Testis (tissue), 2 donors: ENCODE measurements around the gene NUP153.

Experiments used
- CTCF ChIP-seq, 3 experiments: fragments of 450-650 bp in 2 of 3; fragments of 200-600 bp in 1 of 3; sonication (generic) in 1 of 3; IDR thresholded peaks; one replicate each; pipeline ENCODE4 v1.5.1; 2016 to 2019; ENCODE audit warnings: antibody characterized with exemption in 3 of 3, mild to moderate bottlenecking in 2 of 3, moderate library complexity in 1 of 3
- POLR2A ChIP-seq: fragments of 450-650 bp; IDR thresholded peaks from one replicate; pipeline ENCODE4 v1.6.1; 2017; ENCODE audit warnings: antibody characterized with exemption, mild to moderate bottlenecking, moderate library complexity

DNA sequence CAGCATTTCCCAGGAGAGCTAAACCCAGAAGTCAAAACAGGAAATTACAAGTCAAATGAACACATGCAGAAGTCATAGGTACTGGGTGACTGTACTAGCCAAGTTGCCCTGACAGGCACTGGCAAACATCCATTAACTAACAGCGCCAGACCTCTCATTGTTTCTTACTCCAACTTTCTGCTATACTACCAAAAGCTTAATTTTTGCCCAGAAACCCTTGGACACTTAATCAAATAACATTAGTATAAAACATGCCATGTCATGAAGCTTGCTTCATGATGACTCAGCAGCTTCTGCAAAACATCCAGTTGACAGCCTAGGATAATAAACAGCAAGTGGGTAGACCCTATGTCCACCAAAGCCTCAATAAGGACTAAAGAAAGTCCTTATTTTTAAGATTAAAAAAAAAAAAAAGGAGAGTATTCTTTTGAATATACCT, 3.5 kb downstream of the NUP153 start:
- TF ChIP-seq CTCF (IDR thresholded peaks at IDR 0.05), result no peak
- TF ChIP-seq POLR2A, result no peak
